ENCODE measurements around the gene GTF3C1.

GTF3C1 gene

GRCh38 chr16:27549746-27550581 is at the start of gene GTF3C1, which contains the start of gene KATNIP:
TSS of gene GTF3C1 (minus strand) at chr16:27549913. CDS start at chr16:27549890, 23 bp downstream.
TSS of gene KATNIP (plus strand) at chr16:27550144. CDS start at chr16:27550171, 27 bp downstream.
- DNase-seq (ENCODE audit: low read depth): peak; percentile 88
- no peak for TF ChIP-seq CTCF (IDR thresholded peaks at IDR 0.05; ENCODE audit: control insufficient read depth, extremely low read depth, insufficient read depth)

GRCh38 chr16:27598931-27599565 is 49.3 kb upstream of the GTF3C1 start:
- no peak for TF ChIP-seq CTCF (IDR thresholded peaks at IDR 0.05; ENCODE audit: control insufficient read depth, extremely low read depth, insufficient read depth)
- H3K4me3 ChIP-seq (ENCODE audit: low read depth, low read length): no peak overlapping the region
- no peak for DNase-seq (ENCODE audit: low read depth)

More at GRCh38 chr16:27549746-27550581, at the start of gene GTF3C1, which contains the start of gene KATNIP:
- H3K4me3 ChIP-seq (ENCODE audit: low read depth, low read length): peak within 1 kb of the TSS; percentile 99

- H3K4me3 ChIP-seq (ENCODE audit: low read depth, low read length): no peak overlapping the region
- TF ChIP-seq CTCF (IDR thresholded peaks at IDR 0.05; ENCODE audit: control insufficient read depth, extremely low read depth, insufficient read depth): no peak
- no peak for DNase-seq (ENCODE audit: low read depth)
Observed at GRCh38 chr16:27598220-27598619, 48.5 kb upstream of the GTF3C1 start.

- TF ChIP-seq CTCF (IDR thresholded peaks at IDR 0.05; ENCODE audit: control insufficient read depth, extremely low read depth, insufficient read depth): no peak
- no peak for DNase-seq (ENCODE audit: low read depth)
- no peak overlapping the region for H3K4me3 ChIP-seq (ENCODE audit: low read depth, low read length)
Observed at GRCh38 chr16:27597361-27597760, 47.6 kb upstream of the GTF3C1 start.

- DNase-seq (ENCODE audit: low read depth): no peak
- no peak overlapping the region for H3K4me3 ChIP-seq (ENCODE audit: low read depth, low read length)
- TF ChIP-seq CTCF (IDR thresholded peaks at IDR 0.05; ENCODE audit: control insufficient read depth, extremely low read depth, insufficient read depth): no peak
Observed at GRCh38 chr16:27596411-27596810, 46.7 kb upstream of the GTF3C1 start.

- no peak overlapping the region for H3K4me3 ChIP-seq (ENCODE audit: low read depth, low read length)
- TF ChIP-seq CTCF (IDR thresholded peaks at IDR 0.05; ENCODE audit: control insufficient read depth, extremely low read depth, insufficient read depth): no peak
- no peak for DNase-seq (ENCODE audit: low read depth)
Observed at GRCh38 chr16:27595993-27596392, 46.3 kb upstream of the GTF3C1 start.

All from LNCaP clone FGC (cell line).